Measurements from ENCODE around the gene NFATC4. TPM values are rescaled to one million over a fixed set of nuclear protein-coding genes. Genes with fewer than 3 reads are reported as not detected.
A peak's percentile ranks its signal among the peaks of the same experiment; 100 is the strongest.

The NFATC4 gene
- total and polyA plus RNA-seq, 7 donors: 10.4 to 120 (median 45.1) TPM

- Histone ChIP-seq H3K4me1 (no peaks in the 10 kb centered on the region), H3K36me3 (peaks cover 7 to 62% (median 18%) of the 10 kb centered on the region in 4 donors), H3K4me3 (no peak overlapping the region), H3K27me3 (no peaks in the 10 kb centered on the region), H3K27ac (no peak overlapping the region), H3K9me3 (no peaks in the 10 kb centered on the region)
- intact Hi-C loops (cut with DNase I): loop anchor here (5.0 kb wide), 1 partner anchor 79 kb away; no protein-coding TSS in a partner anchor
- DNase-seq: peak; percentile 69
- TF ChIP-seq POLR2AphosphoS5 (IDR thresholded peaks at IDR 0.05) (peak in 1 of 4 donors; percentile 7), CTCF (IDR thresholded peaks at IDR 0.05) (peak; percentile 25 to 73 (median 61)), POLR2A (IDR thresholded peaks at IDR 0.05) (no peak)
- WGBS, 2 donors: 68 to 73% methylated on average over 16 of the region's 16 CpGs
Measured at GRCh38 chr14:24411443-24412389, 43.7 kb downstream of the NFATC4 start.

- Histone ChIP-seq H3K9me3 (no peaks in the 10 kb centered on the region), H3K36me3 (peaks cover under 1 to 41% (median 10%) of the 10 kb centered on the region in 4 donors), H3K4me1 (peaks cover 0 to 7% (median 0%) of the 10 kb centered on the region in 4 donors), H3K27ac (no peak overlapping the region), H3K27me3 (no peaks in the 10 kb centered on the region), H3K4me3 (no peak overlapping the region)
- no peak for TF ChIP-seq CTCF (IDR thresholded peaks at IDR 0.05)
- no peak for TF ChIP-seq POLR2AphosphoS5 (IDR thresholded peaks at IDR 0.05)
- no peak for TF ChIP-seq EP300 (IDR thresholded peaks at IDR 0.05)
- no peak for TF ChIP-seq POLR2A (IDR thresholded peaks at IDR 0.05)
- DNase-seq: peak; percentile 38
- intact Hi-C loops (cut with DNase I): loop anchor here (5.0 kb wide), 1 partner anchor 82 kb away; no protein-coding TSS in a partner anchor
- WGBS, 2 donors: 93 to 98% methylated on average over 1 of the region's 1 CpG
Measured at GRCh38 chr14:24414077-24414476, 46.1 kb downstream of the NFATC4 start.

- no peak overlapping the region for H3K4me3 ChIP-seq
- intact Hi-C loops (cut with DNase I): loop anchor here (5.0 kb wide), 1 partner anchor 83 kb away; no protein-coding TSS in a partner anchor
- H3K9me3 ChIP-seq: no peaks in the 10 kb centered on the region
- no peak for TF ChIP-seq CTCF (IDR thresholded peaks at IDR 0.05)
- peaks cover 0 to 33% (median 9%) of the 10 kb centered on the region in 4 donors for H3K36me3 ChIP-seq
- H3K4me1 ChIP-seq: peaks cover 0 to 7% (median 0%) of the 10 kb centered on the region in 4 donors
- H3K27ac ChIP-seq: no peak overlapping the region
- WGBS, 2 donors: 91 to 92% methylated on average over 15 of the region's 15 CpGs
- no peak for DNase-seq
- no peaks in the 10 kb centered on the region for H3K27me3 ChIP-seq
Measured at GRCh38 chr14:24414732-24415420, 46.9 kb downstream of the NFATC4 start.

- TF ChIP-seq POLR2AphosphoS5 (IDR thresholded peaks at IDR 0.05): no peak
- no peak for TF ChIP-seq CTCF (IDR thresholded peaks at IDR 0.05)
- no peak for TF ChIP-seq EP300 (IDR thresholded peaks at IDR 0.05)
- TF ChIP-seq POLR2A (IDR thresholded peaks at IDR 0.05): no peak
- H3K27me3 ChIP-seq: no peaks in the 10 kb centered on the region
- H3K36me3 ChIP-seq: peaks cover 0 to 29% (median 9%) of the 10 kb centered on the region in 4 donors
- no peak overlapping the region for H3K27ac ChIP-seq
- WGBS, 2 donors: 92 to 93% methylated on average over 25 of the region's 25 CpGs
- intact Hi-C loops (cut with DNase I): no loop called here
- peaks cover 0 to 7% (median 0%) of the 10 kb centered on the region in 4 donors for H3K4me1 ChIP-seq
- no peaks in the 10 kb centered on the region for H3K9me3 ChIP-seq
- no peak for DNase-seq
- no peak overlapping the region for H3K4me3 ChIP-seq
Measured at GRCh38 chr14:24415421-24416253, 47.7 kb downstream of the NFATC4 start.

Data from sigmoid colon (tissue), 7 donors.